CD4-positive, alpha-beta T cell treated with Interleukin-12 subunit alpha and Interleukin-12 subunit beta, for 1 hour (primary cell): ENCODE results near the gene ORM1.
"Not testable (repeated sequence)": the region's sequence is repeated elsewhere in the genome, so short reads cannot be mapped to it uniquely, and the experiment has no call there.

Experiments used
- DNase-seq: peaks from one replicate; pipeline ENCODE4 v3.0.0-alpha.2; 2020

The ORM1 gene

GRCh38 chr9:114308361-114308950, 14.4 kb upstream of the ORM1 start:
- no peak for DNase-seq

- no peak for DNase-seq
Measured at GRCh38 chr9:114309096-114309495, 13.8 kb upstream of the ORM1 start.

DNA sequence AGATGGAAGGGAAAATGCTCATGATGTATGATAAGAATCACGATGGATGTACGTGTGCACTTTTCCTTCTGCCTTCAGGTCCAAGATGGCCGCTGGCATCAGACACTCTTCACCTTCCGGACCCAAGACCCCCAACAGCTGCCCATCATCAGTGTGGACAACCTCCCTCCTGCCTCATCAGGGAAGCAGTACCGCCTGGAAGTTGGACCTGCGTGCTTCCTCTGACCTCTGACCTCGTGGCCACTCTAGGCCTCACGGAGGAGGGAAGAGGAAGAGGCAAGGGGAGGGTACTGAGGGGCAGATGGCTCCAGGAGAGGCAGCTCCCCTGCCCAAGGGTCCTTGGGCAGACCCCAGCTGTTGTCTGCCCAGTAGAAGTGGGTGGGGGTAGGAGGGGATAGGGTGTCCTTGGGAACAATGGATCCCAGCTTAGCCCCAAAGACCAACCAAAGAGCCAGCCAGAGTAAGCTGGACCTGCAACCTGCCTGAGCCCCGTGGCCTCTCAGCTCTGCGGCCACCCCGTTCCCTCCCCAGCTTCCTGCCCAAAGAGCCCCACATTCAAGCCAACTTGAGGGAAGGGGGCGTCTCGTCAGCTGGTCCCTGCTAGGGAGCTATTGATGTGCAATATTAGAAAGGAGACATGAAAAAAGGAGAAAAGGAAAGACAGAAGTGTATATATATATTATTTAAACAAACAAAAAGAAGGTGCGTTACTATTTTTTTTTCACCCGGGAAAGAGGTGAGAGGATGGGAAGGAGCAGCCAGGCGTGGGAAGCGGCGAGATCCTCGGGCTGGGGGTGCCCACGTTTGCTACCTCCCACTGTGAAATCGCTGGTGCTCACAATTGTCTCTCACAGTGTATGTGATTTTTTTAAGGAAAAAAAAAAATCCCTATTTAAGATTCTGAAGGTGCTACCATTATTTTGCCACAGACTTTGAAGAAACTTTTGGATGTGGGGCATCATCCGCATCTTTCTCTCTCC, 12.1 kb upstream of the ORM1 start:
- DNase-seq: no peak

DNA sequence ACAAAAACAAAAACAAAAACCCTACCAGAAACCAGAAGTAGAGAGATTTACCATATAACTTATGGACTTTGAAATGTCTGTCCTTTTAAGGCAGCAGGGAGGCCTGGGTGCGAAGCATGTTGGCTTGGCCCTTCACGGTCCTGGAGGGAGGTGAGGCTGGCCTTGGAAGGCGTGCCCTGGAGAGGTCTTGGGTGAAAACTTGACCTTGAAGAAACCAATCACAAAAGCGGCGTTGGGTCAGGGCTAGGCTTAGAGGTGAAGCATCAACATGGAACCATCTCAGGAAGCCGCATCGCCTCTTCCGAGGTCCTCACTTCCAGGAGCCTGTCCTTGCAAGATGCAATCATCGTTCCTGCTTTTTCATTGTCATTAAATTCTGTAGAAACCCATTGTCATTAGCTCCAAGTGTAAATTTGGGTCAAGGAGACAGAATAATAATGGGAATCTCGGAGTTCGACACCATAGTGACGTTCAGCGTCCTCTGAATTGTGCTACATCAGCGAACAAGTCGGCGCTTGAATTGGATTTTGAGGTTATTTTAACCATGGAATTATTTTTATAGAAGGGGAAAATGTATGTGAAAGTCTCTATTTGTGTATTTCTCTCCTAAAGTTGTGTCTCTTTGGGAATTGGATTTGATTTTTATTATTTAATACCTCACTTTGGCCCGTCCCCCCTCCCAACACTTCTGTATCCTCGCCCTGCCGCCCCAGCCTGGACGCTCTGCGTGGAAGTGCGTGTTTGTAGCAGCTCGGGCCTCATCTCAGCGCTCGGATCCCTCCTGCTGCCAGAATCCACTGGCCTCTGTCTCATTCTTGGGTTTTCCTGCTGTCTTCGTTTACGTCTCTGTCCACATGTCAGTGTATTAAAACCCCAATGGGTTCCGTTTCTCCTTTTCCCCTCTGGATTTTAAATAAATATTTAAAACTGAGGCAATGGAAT, 11.1 kb upstream of the ORM1 start:
- DNase-seq: no peak

- no peak for DNase-seq
Measured at GRCh38 chr9:114312513-114312875, 10.4 kb upstream of the ORM1 start.

- no peak for DNase-seq
Measured at GRCh38 chr9:114313186-114313585, 9.7 kb upstream of the ORM1 start.

GRCh38 chr9:114314256-114314867, 8.5 kb upstream of the ORM1 start:
- DNase-seq: no peak

- no peak for DNase-seq
Measured at GRCh38 chr9:114314881-114315722, 7.8 kb upstream of the ORM1 start.

DNA sequence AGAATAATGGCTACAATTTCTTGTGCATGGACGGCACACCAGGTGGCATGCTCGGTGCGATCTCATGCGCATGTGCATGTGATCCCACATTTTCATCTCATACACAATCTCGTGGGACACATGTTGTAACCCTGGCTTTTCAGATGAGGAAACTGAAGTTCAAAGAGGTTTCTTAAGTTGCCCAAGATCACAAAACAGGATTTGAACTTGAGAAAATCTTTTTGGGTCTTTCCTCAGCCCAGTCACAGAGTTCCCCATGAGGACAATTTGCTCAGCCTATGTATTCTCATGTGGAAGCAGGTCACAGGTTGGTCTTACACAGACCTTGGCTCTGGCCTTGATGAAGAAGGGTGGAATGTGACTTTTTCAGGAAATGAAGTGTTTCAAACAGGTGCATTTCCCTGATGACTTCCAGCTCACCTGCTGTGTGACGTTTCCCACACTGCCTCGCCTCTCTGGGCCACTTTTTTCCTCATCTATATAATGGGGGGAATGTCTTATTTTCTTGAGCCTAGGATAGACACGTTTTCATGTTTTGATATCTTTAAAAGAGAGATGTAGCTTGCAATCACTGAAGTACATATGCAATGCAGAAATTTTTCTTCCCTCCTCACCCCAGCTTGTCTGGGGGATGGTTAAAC, 7.1 kb upstream of the ORM1 start:
- DNase-seq: no peak

- no peak for DNase-seq
Measured at GRCh38 chr9:114316605-114317230, 6.2 kb upstream of the ORM1 start.

GRCh38 chr9:114317665-114318357, 5.1 kb upstream of the ORM1 start:
- no peak for DNase-seq

DNA sequence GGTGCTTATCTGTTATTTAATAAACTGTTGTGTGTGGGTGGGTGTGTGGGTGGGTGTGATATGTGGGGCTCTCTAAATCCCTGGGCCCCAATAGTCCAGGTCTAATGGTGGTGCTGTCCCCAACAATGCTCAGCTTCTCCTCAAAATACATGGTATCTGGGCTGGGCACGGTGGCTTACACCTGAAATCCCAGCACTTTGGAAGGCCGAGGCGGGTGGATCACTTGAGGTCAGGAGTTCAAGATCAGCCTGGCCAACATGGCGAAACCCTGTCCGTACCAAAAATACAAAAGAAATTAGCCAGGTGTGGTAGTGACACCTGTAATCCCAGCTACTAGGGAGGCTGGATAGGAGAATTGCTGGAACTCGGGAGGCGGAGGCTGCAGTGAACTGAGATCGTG, 4.5 kb upstream of the ORM1 start:
- DNase-seq: no peak

- no peak for DNase-seq
Measured at GRCh38 chr9:114319147-114319546, 3.8 kb upstream of the ORM1 start.

DNA sequence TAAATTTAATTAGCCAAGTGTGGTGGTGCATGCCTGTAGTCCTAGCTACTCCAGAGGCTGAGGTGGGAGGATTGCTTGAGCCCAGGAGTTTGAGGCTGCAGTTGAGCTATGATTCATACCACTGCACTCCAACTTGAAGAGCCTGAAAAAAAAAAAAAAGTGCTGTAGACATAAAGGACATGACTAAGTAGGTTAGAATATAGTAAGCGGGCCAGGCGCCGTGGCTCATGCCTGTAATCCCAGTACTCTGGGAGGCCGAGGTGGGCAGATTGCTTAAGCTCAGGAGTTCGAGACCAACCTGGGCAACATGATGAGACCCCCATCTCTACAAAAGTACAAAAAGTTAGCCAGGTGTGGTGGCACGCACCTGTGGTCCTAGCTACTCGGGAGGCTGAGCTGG, 2.2 kb upstream of the ORM1 start:
- not testable (repeated sequence) for DNase-seq

DNA sequence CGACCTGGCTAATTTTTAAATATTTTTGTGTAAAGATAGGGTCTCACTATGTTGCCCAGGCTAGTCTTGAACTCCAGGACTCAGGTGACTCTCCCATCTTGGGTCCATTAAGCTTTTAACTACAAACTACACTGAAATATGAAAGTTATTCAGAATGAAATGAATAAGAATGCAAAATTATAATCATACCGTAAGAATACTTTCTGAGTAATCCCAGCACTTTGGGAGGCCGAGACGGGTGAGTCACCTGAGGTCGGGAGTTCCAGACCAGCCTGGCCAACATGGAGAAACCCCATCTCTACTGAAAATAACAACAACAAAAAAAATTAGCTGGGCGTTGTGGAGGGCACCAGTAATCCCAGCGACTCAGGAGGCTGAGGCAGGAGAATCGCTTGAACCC, 1.1 kb upstream of the ORM1 start:
- DNase-seq: no peak

- DNase-seq: not testable (repeated sequence)
Measured at GRCh38 chr9:114322160-114322818, 609 bp upstream of the ORM1 start.

DNA sequence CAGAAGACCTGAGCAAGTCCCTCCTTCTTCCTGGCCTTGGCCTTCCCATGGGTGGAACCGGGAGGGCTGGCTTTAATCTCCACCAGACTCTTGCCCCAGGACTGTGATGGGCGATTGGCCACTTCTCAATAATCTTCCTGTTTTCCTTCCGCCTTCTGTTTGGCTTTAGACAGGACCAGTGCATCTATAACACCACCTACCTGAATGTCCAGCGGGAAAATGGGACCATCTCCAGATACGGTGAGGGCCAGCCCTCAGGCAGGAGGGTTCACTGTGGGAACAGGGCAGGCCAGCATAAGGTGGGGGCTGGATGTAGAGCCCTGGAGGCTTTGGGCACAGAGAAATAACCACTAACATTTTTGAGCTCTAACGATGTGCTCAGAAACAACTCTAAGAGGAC, 951 bp downstream of the ORM1 start:
- not testable (repeated sequence) for DNase-seq

GRCh38 chr9:114324492-114324891, 1.6 kb downstream of the ORM1 start:
- no peak for DNase-seq

DNA sequence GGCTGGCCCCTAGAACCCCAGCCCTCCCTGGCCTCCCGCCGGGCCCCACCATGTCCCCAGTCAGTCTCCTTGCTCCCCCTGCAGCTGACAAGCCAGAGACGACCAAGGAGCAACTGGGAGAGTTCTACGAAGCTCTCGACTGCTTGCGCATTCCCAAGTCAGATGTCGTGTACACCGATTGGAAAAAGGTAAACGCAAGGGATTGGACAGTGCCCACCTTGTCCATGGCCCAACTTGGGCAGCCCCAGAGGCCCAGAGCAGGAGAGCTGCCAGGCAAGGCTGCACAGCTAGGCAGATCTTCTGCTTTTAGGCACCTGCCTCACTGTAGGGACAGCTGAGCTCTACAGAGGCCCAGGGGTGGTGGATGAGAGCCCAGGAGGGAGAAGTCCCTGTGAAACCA, 2.1 kb downstream of the ORM1 start:
- not testable (repeated sequence) for DNase-seq
